ENCODE results near the gene CCDC83. TPM values are rescaled to one million over a fixed set of nuclear protein-coding genes. Genes with fewer than 3 reads are reported as not detected.

CCDC83 gene
- total RNA-seq, 1 donor from 2014 or later, result not detected

- peaks cover 61% of the 10 kb centered on the region for H3K36me3 Mint-ChIP-seq
- no peak for TF ChIP-seq CTCF (conservative IDR thresholded peaks at IDR 0.05)
- H3K4me1 Mint-ChIP-seq (ENCODE audit: unreplicated experiment), result peaks cover 25% of the 10 kb centered on the region
- no peaks in the 10 kb centered on the region for H3K27me3 Mint-ChIP-seq
- DNase-seq (ENCODE audit: extremely low spot score, unreplicated experiment), result no peak
- no peak overlapping the region for H3K4me3 Mint-ChIP-seq
- no peak overlapping the region for H3K27ac Mint-ChIP-seq
- H3K9me3 Mint-ChIP-seq, result no peaks in the 10 kb centered on the region
These were observed 105.5 kb downstream of the CCDC83 start for GRCh38 chr11:85960678-85961077.

GRCh38 chr11:85961130-85961529 is 105.9 kb downstream of the CCDC83 start:
- Mint-ChIP-seq H3K4me3 (no peak overlapping the region), H3K27me3 (no peaks in the 10 kb centered on the region), H3K4me1 (ENCODE audit: unreplicated experiment) (peaks cover 25% of the 10 kb centered on the region), H3K27ac (no peak overlapping the region), H3K9me3 (no peaks in the 10 kb centered on the region), H3K36me3 (peaks cover 62% of the 10 kb centered on the region)
- TF ChIP-seq CTCF (conservative IDR thresholded peaks at IDR 0.05), result no peak
- no peak for DNase-seq (ENCODE audit: extremely low spot score, unreplicated experiment)

- DNase-seq (ENCODE audit: extremely low spot score, unreplicated experiment), result no peak
- Mint-ChIP-seq H3K4me1 (ENCODE audit: unreplicated experiment) (peaks cover 25% of the 10 kb centered on the region), H3K27ac (no peak overlapping the region), H3K4me3 (no peak overlapping the region), H3K36me3 (peaks cover 61% of the 10 kb centered on the region), H3K27me3 (no peaks in the 10 kb centered on the region), H3K9me3 (no peaks in the 10 kb centered on the region)
- TF ChIP-seq CTCF (conservative IDR thresholded peaks at IDR 0.05), result no peak
These were observed 106.8 kb downstream of the CCDC83 start for GRCh38 chr11:85961930-85962363.

- no peak for DNase-seq (ENCODE audit: extremely low spot score, unreplicated experiment)
- Mint-ChIP-seq H3K4me1 (ENCODE audit: unreplicated experiment) (peaks cover 30% of the 10 kb centered on the region), H3K4me3 (no peak overlapping the region), H3K27ac (no peak overlapping the region), H3K27me3 (no peaks in the 10 kb centered on the region), H3K36me3 (peaks cover 55% of the 10 kb centered on the region), H3K9me3 (no peaks in the 10 kb centered on the region)
- TF ChIP-seq CTCF (conservative IDR thresholded peaks at IDR 0.05), result no peak
These were observed 110.0 kb downstream of the CCDC83 start for GRCh38 chr11:85965202-85965601.

- Mint-ChIP-seq H3K27ac (no peak overlapping the region), H3K4me3 (no peak overlapping the region), H3K27me3 (no peaks in the 10 kb centered on the region), H3K36me3 (peaks cover 49% of the 10 kb centered on the region), H3K9me3 (no peaks in the 10 kb centered on the region), H3K4me1 (ENCODE audit: unreplicated experiment) (peaks cover 14% of the 10 kb centered on the region)
- no peak for DNase-seq (ENCODE audit: extremely low spot score, unreplicated experiment)
- no peak for TF ChIP-seq CTCF (conservative IDR thresholded peaks at IDR 0.05)
These were observed 112.3 kb downstream of the CCDC83 start for GRCh38 chr11:85967457-85967856.

Other genes with a start within 250 kb of the CCDC83 start
- gene DLG2, start 228.0 kb upstream of the CCDC83 start, total RNA-seq (ENCODE audit: low replicate concordance), result 2.3 and 5.9 TPM in 2 replicates
- gene TMEM126B, start 226.8 kb upstream of the CCDC83 start, total RNA-seq (ENCODE audit: low replicate concordance), result 31.2 and 46.7 TPM in 2 replicates
- gene TMEM126A, start 207.4 kb upstream of the CCDC83 start, total RNA-seq (ENCODE audit: low replicate concordance), result 22.7 and 25.6 TPM in 2 replicates
- 43.2 and 55.7 TPM in 2 replicates for gene CREBZF, start 190.3 kb upstream of the CCDC83 start, total RNA-seq (ENCODE audit: low replicate concordance)
- gene CCDC89, start 169.2 kb upstream of the CCDC83 start, total RNA-seq (ENCODE audit: low replicate concordance), result 0.19 and 0.77 TPM in 2 replicates
- 30.6 and 42.4 TPM in 2 replicates for gene SYTL2, start 44.2 kb upstream of the CCDC83 start, total RNA-seq (ENCODE audit: low replicate concordance)
- 137 and 149 TPM in 2 replicates for gene PICALM, start 213.7 kb downstream of the CCDC83 start, total RNA-seq (ENCODE audit: low replicate concordance)

All from type B pancreatic cell (in vitro differentiated cells).